RPMI8226 (cell line): ENCODE measurements around the gene TPGS1.
A peak's percentile ranks its signal among the peaks of the same experiment; 100 is the strongest.

Source experiments
- DNase-seq: peaks from one replicate; pipeline ENCODE4 v3.0.0-alpha.2; 2015

TPGS1 gene

DNA sequence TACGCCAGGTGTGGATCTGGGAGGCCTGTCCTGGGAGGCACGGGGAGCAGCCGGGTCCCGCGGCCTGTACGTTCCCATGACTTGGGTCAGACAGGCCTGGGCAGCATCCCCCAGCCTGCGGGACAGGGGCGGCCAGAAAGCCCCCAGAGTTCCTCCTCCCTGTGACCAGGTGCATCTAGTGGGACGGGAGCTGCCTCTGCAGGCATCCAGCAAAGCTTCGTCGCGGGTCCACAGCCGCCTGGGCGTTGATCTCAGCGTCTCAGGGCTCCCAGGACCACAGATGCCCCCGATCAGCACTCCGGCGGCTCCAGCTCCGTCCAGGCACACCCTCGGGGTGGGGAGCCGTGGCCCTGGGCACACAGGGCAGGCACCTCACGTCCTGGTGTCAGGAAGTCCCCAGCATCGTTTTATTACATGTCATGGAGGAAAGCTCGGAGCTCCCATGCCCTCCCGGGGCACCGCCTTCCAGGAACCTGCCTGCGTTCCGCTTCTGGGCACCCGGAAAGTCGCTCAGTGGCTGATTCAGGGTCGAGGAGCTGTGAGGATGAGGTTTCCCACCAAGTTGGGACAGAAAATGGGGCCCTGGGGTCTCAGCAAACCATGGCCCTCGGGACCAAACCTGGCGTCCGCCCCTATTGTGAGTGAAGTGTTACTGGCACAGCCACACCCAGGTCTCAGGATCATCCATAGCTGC lies 35.0 kb downstream of the TPGS1 start:
- no peak for DNase-seq

- no peak for DNase-seq
Observed at GRCh38 chr19:543910-544608, 36.8 kb downstream of the TPGS1 start, which contains the start of gene GZMM. TSS of gene GZMM (plus strand) at chr19:544053. CDS start at chr19:544072, 19 bp downstream.

DNA sequence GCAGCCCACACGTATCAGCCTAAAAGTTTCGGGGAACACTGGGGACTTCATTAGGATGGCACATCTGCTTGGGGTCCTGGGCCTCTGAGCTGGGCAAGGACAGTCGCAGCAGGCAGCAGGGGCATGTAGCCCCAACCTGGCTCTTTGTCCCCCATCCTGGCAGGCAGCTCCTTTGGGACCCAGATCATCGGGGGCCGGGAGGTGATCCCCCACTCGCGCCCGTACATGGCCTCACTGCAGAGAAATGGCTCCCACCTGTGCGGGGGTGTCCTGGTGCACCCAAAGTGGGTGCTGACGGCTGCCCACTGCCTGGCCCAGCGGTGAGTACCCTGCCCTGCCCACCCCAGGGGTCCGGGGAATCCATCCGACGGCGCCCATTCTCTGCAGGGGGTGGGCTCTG lies 39.8 kb downstream of the TPGS1 start:
- DNase-seq: no peak

DNA sequence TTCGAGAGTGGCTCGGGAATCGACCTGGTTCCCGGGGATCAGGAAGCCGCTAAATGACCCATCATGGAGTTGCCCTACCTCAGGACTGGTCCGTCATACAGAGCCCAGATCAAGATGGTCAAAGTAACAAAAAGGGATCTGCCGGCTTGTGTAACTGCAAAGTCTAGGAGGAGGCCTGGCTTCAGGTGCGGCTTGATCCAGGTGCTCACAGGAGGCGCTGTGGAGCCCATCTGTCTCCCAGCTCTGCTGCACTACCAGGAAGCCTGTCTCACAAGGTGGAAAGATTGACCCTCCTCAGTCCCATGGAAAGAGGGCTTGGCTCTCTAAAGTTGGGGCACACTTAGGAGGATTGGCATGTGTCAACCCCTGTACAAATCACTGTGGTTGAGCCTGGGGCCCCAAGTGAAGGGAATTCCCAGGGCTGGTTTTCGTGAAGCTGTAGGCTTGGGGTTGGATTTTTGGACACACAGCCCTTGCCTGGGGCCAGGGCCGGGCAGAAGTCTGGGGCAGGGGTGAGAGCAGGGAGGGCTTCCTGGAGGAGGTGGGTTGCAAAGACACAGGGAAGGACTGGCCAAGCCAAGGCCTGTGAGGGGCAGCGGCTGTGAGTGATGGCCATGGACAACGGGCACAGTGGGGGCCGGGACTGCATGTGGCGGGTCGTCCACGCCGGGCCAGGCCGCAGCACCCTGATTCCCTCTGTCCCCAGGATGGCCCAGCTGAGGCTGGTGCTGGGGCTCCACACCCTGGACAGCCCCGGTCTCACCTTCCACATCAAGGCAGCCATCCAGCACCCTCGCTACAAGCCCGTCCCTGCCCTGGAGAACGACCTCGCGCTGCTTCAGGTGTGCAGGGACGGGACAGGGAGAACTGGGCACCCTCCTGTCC lies 40.8 kb downstream of the TPGS1 start:
- peak; percentile 60 for DNase-seq

GRCh38 chr19:548886-549830 lies 41.9 kb downstream of the TPGS1 start:
- DNase-seq: no peak

DNA sequence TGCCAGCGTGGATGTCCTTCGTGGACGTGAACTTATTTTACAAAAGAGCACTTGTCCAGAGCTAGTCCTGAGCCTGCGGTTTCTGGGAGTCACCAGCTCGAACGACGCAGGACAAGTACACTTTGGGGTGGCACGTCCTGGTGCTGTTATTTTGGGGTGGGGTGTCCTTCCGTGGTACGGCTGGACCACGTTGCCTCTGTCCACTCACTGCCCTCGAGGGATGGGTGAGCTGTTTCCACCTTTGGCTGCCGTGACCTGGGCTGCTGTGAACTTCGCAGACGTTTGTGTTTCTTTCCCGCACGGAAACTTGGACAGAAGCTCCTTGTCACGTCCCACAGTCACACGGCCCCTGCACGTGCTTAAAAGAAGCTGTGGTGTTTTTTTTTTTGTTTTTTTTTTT lies 47.5 kb downstream of the TPGS1 start:
- no peak for DNase-seq

DNA sequence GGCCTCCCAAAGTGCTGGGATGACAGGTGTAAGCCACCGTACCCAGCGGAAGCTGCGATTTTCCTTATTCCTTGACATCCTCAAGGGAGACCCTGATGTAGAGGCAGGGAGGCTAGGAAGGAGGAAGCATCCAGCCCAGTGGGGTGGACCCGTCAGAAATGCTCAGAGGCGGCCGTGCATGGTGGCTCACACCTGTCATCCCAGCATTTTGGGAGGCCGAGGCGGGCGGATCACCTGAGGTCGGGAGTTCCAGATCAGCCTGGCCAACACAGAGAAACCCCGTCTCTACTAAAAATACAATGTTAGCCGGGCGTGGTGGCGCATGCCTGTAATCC lies 48.1 kb downstream of the TPGS1 start:
- no peak for DNase-seq

- DNase-seq: peak; percentile 25
Observed at GRCh38 chr19:556611-557382, 49.5 kb downstream of the TPGS1 start.

GRCh38 chr19:558770-559439 lies 51.6 kb downstream of the TPGS1 start:
- no peak for DNase-seq

- DNase-seq: no peak
Observed at GRCh38 chr19:560121-560520, 52.8 kb downstream of the TPGS1 start.

DNA sequence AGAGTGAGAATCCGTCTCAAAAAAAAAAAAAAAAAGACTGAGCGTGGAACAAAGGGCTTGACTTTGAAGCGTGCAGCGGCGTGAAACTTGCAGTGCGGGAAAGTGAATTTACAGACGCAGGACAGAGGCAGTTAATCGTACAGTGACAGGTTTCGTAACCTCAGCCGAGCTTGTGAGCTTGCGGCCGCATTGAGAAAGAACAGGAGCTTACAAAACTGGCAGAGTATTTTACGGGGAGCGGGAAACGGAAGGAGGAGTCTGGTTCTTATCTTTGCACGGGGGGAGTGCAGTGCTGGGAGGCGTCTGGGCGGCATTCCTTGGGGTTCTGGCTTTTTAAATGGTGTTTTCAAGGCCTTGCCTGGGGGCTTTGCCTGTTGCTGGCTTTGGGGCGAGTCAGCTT lies 59.1 kb downstream of the TPGS1 start:
- no peak for DNase-seq

DNA sequence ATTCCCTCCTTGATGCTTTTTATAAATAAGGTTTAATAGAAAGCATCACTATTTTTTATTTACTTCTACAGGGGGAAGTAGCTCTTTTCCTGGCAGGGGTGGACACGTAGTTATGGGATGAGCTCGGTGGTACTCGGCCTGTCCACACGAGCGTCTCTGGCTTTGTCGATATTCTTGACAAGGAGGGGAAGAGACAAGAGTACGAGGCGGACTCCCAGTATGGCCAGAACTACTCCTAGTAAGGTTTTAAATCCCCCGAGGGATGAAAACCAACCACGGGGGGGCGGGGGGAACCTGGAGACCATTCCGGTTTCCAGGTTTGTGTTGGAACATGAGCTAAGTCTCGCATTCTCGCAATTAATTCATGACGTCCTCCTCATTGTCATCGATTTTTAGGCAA lies 59.5 kb downstream of the TPGS1 start:
- DNase-seq: no peak

DNA sequence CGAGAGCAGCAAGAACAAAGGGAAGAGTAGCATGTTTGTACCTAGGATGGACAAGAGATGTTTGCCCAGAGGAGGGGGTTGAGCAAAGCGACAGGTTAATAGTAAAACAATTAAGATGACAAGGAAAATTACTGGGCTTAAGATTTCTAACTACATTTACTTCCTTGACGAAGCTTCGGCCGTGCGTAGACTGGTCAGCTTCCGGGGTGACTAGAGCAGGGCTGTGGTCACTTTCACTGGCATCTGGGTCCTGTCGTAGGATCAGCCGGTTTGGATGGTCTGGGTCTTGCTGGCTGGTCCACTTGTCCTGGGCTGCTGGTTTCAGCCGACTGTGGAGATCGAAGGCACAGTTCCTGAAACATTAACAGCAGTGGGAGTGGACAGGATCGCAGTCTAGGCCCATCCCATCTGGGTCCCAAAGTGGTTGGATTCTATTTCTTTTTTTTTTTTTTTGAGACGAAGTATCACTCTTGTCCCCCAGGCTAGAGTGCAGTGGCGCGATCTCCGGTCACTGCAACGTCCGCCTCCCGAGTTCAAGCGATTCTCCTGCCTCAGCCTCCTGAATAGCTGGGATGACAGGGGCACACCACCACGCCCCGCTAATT lies 60.1 kb downstream of the TPGS1 start:
- no peak for DNase-seq
